Measurements from ENCODE around the gene OR5T2.

GRCh38 chr11:56214537-56214936 is 19.5 kb downstream of the OR5T2 start:
- TF ChIP-seq CTCF (IDR thresholded peaks at IDR 0.05 in 2 of 3, conservative IDR thresholded peaks at IDR 0.05 in 1 of 3; ENCODE audit: borderline replicate concordance in 1 of 3, insufficient read depth in 1 of 3, low read depth in 2 of 3, low read length in 2 of 3), result no peak
- no peak for TF ChIP-seq EZH2 (IDR thresholded peaks at IDR 0.05)
- no peak for TF ChIP-seq SP1 (IDR thresholded peaks at IDR 0.05; ENCODE audit: low read depth)
- no peak for TF ChIP-seq SIN3A (IDR thresholded peaks at IDR 0.05; ENCODE audit: low read depth)
- no peak for TF ChIP-seq POLR2AphosphoS5 (IDR thresholded peaks at IDR 0.05; ENCODE audit: low read depth, low read length)
- no peak for TF ChIP-seq REST (IDR thresholded peaks at IDR 0.05; ENCODE audit: low read depth)
- TF ChIP-seq YY1 (IDR thresholded peaks at IDR 0.05; ENCODE audit: extremely low read depth, insufficient replicate concordance, low read depth, low read length), result no peak
- TF ChIP-seq MAX (IDR thresholded peaks at IDR 0.05), result no peak
- TF ChIP-seq RAD21 (IDR thresholded peaks at IDR 0.05; ENCODE audit: low read depth), result no peak
- no peak for TF ChIP-seq CEBPB (IDR thresholded peaks at IDR 0.05; ENCODE audit: low read depth)

Measured in HCT116 (cell line).